Measurements from ENCODE around the gene NDST3. TPM values are rescaled to one million over a fixed set of nuclear protein-coding genes. Genes with fewer than 3 reads are reported as not detected.

NDST3 gene
- total RNA-seq, 4 donors from 2014 or later = 1.7 TPM; not detected in 3

GRCh38 chr4:118173126-118173525 is 138.8 kb downstream of the NDST3 start:
- TF ChIP-seq CTCF (IDR thresholded peaks at IDR 0.05) (no peak), POLR2A (IDR thresholded peaks at IDR 0.05) (no peak)
- H3K4me3 ChIP-seq = no peak overlapping the region
- no peaks in the 10 kb centered on the region for H3K36me3 ChIP-seq
- H3K4me1 ChIP-seq = no peaks in the 10 kb centered on the region
- DNase-seq = no peak
- no peaks in the 10 kb centered on the region for H3K27me3 ChIP-seq
- H3K27ac ChIP-seq = no peak overlapping the region
- intact Hi-C loops (cut with DNase I; ENCODE audit: low total_unique reads) = no loop called here
- H3K9me3 ChIP-seq = no peaks in the 10 kb centered on the region

- Histone ChIP-seq H3K9me3 (no peaks in the 10 kb centered on the region), H3K27ac (no peak overlapping the region), H3K4me1 (no peaks in the 10 kb centered on the region), H3K36me3 (no peaks in the 10 kb centered on the region), H3K27me3 (no peaks in the 10 kb centered on the region), H3K4me3 (no peak overlapping the region)
- DNase-seq = no peak
- TF ChIP-seq POLR2A (IDR thresholded peaks at IDR 0.05) = no peak
- no peak for TF ChIP-seq CTCF (IDR thresholded peaks at IDR 0.05)
- intact Hi-C loops (cut with DNase I; ENCODE audit: low total_unique reads) = no loop called here
Observed at GRCh38 chr4:118173956-118174725, 139.9 kb downstream of the NDST3 start.

GRCh38 chr4:118175506-118175905 is 141.2 kb downstream of the NDST3 start:
- Histone ChIP-seq H3K4me3 (no peak overlapping the region), H3K27ac (no peak overlapping the region), H3K4me1 (no peaks in the 10 kb centered on the region), H3K27me3 (no peaks in the 10 kb centered on the region), H3K36me3 (no peaks in the 10 kb centered on the region), H3K9me3 (no peaks in the 10 kb centered on the region)
- no peak for DNase-seq
- no peak for TF ChIP-seq CTCF (IDR thresholded peaks at IDR 0.05)
- no peak for TF ChIP-seq POLR2A (IDR thresholded peaks at IDR 0.05)
- intact Hi-C loops (cut with DNase I; ENCODE audit: low total_unique reads) = no loop called here

- Histone ChIP-seq H3K27ac (no peak overlapping the region), H3K36me3 (no peaks in the 10 kb centered on the region), H3K27me3 (no peaks in the 10 kb centered on the region), H3K9me3 (no peaks in the 10 kb centered on the region), H3K4me3 (no peak overlapping the region), H3K4me1 (no peaks in the 10 kb centered on the region)
- TF ChIP-seq CTCF (IDR thresholded peaks at IDR 0.05) (no peak), POLR2A (IDR thresholded peaks at IDR 0.05) (no peak)
- intact Hi-C loops (cut with DNase I; ENCODE audit: low total_unique reads) = no loop called here
- no peak for DNase-seq
Observed at GRCh38 chr4:118177126-118177525, 142.8 kb downstream of the NDST3 start.

- intact Hi-C loops (cut with DNase I; ENCODE audit: low total_unique reads) = no loop called here
- no peak for DNase-seq
- no peaks in the 10 kb centered on the region for H3K36me3 ChIP-seq
- H3K27me3 ChIP-seq = no peaks in the 10 kb centered on the region
- no peak for TF ChIP-seq CTCF (IDR thresholded peaks at IDR 0.05)
- TF ChIP-seq POLR2A (IDR thresholded peaks at IDR 0.05) = no peak
- no peaks in the 10 kb centered on the region for H3K9me3 ChIP-seq
- H3K4me1 ChIP-seq = no peaks in the 10 kb centered on the region
- H3K27ac ChIP-seq = no peak overlapping the region
- no peak overlapping the region for H3K4me3 ChIP-seq
Observed at GRCh38 chr4:118180776-118181175, 146.5 kb downstream of the NDST3 start.
